ENCODE data around the gene YJU2.
"Not testable (repeated sequence)": the region's sequence is repeated elsewhere in the genome, so short reads cannot be mapped to it uniquely, and the experiment has no call there.

YJU2 gene

GRCh38 chr19:4237510-4237909, 9.4 kb upstream of the YJU2 start:
- not testable (repeated sequence) for H3K4me1 Mint-ChIP-seq (ENCODE audit: low read depth); H3K27me3 Mint-ChIP-seq

DNA sequence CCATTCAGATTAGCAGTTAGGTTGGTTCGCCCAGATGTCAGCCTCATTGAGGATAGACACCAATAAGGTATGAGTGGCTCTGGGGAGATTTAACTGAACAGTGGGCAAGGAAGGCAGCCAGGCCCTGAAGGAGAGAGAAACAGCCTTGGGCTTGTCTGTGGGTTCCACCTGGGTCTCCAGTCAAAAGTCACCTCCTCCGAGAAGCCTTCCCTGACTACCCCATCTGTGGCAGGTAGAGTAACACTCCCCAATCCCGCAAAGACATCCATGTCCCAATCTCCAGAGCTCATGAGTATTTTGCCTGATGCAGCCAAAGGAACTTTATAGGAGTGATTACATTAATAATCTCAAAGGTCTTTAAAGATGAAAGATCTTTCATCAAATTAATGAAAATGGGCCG, 8.0 kb upstream of the YJU2 start:
- peaks cover 5% of the 10 kb centered on the region for H3K9me3 Mint-ChIP-seq (ENCODE audit: low read depth)
- no peak overlapping the region for H3K27ac Mint-ChIP-seq
- H3K4me1 Mint-ChIP-seq (ENCODE audit: low read depth), result no peaks in the 10 kb centered on the region
- no peak overlapping the region for H3K4me3 Mint-ChIP-seq
- peaks cover 4% of the 10 kb centered on the region for H3K36me3 Mint-ChIP-seq
- H3K27me3 Mint-ChIP-seq, result peaks cover 2% of the 10 kb centered on the region

More at GRCh38 chr19:4237510-4237909, 9.4 kb upstream of the YJU2 start:
- not testable (repeated sequence) for H3K9me3 Mint-ChIP-seq (ENCODE audit: low read depth); H3K36me3 Mint-ChIP-seq; H3K27ac Mint-ChIP-seq; H3K4me3 Mint-ChIP-seq

GRCh38 chr19:4241824-4242430, 5.0 kb upstream of the YJU2 start:
- peaks cover 4% of the 10 kb centered on the region for H3K36me3 Mint-ChIP-seq
- no peak overlapping the region for H3K4me3 Mint-ChIP-seq
- peaks cover 2% of the 10 kb centered on the region for H3K27me3 Mint-ChIP-seq
- peaks cover 5% of the 10 kb centered on the region for H3K9me3 Mint-ChIP-seq (ENCODE audit: low read depth)
- no peak overlapping the region for H3K27ac Mint-ChIP-seq
- peaks cover 6% of the 10 kb centered on the region for H3K4me1 Mint-ChIP-seq (ENCODE audit: low read depth)

DNA sequence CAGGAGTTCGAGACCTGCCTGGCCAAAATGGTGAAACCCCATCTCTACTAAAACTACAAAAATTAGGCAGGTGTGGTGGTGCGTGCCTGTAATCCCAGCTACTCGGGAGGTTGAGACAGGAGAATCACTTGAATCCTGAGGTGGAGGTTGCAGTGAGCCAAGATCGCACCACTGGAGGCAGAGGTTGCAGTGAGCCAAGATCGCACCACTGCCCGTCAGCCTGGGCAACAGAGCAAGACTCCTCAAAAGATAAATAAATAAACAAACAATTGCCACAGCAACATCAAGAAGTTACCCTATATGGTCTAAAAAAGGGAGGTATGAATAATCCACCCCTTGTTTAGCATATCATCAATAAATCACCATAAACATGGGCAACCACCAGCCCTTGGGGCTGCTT, 942 bp upstream of the YJU2 start:
- H3K36me3 Mint-ChIP-seq, result peaks cover 11% of the 10 kb centered on the region
- not testable (repeated sequence) for H3K9me3 Mint-ChIP-seq (ENCODE audit: low read depth); H3K27me3 Mint-ChIP-seq
- H3K27ac Mint-ChIP-seq, result peak overlapping the region; percentile 97
- peaks cover 19% of the 10 kb centered on the region for H3K4me1 Mint-ChIP-seq (ENCODE audit: low read depth)
- peak overlapping the region; percentile 93 for H3K4me3 Mint-ChIP-seq

DNA sequence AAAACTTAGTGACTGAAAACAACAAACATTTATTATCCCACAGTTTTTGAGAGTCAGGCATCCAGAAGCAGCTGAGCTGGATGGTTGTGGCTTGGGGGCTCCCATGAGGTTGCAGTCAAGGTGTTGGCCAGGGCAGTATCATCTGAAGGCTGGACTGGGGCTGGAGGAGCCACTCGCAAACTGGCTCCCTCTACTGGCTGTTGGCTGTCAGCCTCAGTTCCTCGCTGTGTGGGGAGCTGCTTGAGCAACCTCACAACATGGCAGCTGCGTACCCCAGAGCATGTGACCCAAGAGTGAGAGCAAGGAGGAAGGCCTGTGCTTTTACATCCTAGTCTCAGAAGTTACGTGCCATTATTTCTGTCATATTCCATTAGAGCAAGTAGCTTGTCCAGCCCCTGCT, 9.7 kb downstream of the YJU2 start:
- no peaks in the 10 kb centered on the region for H3K9me3 Mint-ChIP-seq (ENCODE audit: low read depth)
- no peaks in the 10 kb centered on the region for H3K27me3 Mint-ChIP-seq
- peaks cover 13% of the 10 kb centered on the region for H3K36me3 Mint-ChIP-seq
- no peak overlapping the region for H3K27ac Mint-ChIP-seq
- peaks cover 2% of the 10 kb centered on the region for H3K4me1 Mint-ChIP-seq (ENCODE audit: low read depth)
- no peak overlapping the region for H3K4me3 Mint-ChIP-seq

DNA sequence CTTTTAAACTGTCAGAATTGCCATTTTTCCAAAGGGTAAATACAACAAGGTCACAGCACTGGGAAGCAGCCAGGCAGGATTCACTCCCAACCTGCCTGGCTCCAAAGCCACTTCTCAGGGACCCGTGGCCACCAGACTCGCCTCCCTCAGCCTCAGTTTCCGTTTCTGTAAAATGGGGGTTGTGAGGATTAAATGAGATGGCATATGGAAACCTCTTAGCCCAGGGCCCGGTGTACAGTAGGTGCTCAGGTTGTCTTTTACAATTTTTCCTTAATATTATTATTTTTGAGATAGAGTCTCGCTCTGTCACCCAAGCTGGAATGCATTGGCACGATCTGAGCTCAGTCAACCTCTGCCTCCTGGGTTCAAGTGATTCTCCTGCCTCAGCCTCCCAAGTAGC, 10.1 kb downstream of the YJU2 start:
- no peak overlapping the region for H3K4me3 Mint-ChIP-seq
- no peaks in the 10 kb centered on the region for H3K9me3 Mint-ChIP-seq (ENCODE audit: low read depth)
- H3K36me3 Mint-ChIP-seq, result peaks cover 13% of the 10 kb centered on the region
- peaks cover 2% of the 10 kb centered on the region for H3K4me1 Mint-ChIP-seq (ENCODE audit: low read depth)
- no peaks in the 10 kb centered on the region for H3K27me3 Mint-ChIP-seq
- H3K27ac Mint-ChIP-seq, result no peak overlapping the region

- H3K27ac Mint-ChIP-seq, result no peak overlapping the region
- H3K4me1 Mint-ChIP-seq (ENCODE audit: low read depth), result peaks cover 2% of the 10 kb centered on the region
- peaks cover 13% of the 10 kb centered on the region for H3K36me3 Mint-ChIP-seq
- no peaks in the 10 kb centered on the region for H3K9me3 Mint-ChIP-seq (ENCODE audit: low read depth)
- no peak overlapping the region for H3K4me3 Mint-ChIP-seq
- no peaks in the 10 kb centered on the region for H3K27me3 Mint-ChIP-seq
Measured at GRCh38 chr19:4258181-4258580, 11.3 kb downstream of the YJU2 start.

DNA sequence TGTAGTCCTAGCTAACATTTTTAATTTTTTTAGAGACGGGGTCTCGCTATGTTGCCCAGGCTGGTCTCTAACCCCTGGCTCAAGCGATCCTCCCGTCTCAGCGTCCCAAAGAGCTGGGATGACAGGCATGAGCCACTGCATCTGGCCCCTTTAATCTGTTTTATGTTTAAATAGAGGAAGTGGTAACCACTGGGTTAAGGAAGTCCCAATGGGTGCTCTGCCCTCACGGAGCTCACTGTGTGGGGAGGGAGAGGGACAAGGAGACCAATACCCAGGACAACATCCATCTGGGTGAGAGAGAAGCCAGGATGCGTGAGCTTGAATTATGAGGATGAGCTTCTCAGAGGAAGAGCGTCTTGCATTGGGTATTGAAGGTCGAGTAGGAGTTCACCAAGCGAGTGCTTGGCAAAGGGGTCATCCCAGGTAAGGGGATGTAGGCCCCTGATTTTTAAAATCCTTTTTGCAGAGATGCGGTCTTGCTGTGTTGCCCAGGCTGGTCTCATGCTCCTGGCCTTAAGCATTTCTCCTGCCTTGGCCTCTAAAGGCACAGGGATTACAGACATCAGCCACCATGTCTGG, 13.8 kb downstream of the YJU2 start:
- Mint-ChIP-seq H3K27ac (no peak overlapping the region), H3K4me3 (no peak overlapping the region), H3K9me3 (ENCODE audit: low read depth) (no peaks in the 10 kb centered on the region), H3K4me1 (ENCODE audit: low read depth) (peaks cover 13% of the 10 kb centered on the region), H3K27me3 (no peaks in the 10 kb centered on the region), H3K36me3 (peaks cover 8% of the 10 kb centered on the region)

- no peaks in the 10 kb centered on the region for H3K27me3 Mint-ChIP-seq
- H3K4me1 Mint-ChIP-seq (ENCODE audit: low read depth), result peaks cover 22% of the 10 kb centered on the region
- peaks cover 9% of the 10 kb centered on the region for H3K36me3 Mint-ChIP-seq
- H3K27ac Mint-ChIP-seq, result peak overlapping the region; percentile 83
- no peaks in the 10 kb centered on the region for H3K9me3 Mint-ChIP-seq (ENCODE audit: low read depth)
- peak overlapping the region; percentile 13 for H3K4me3 Mint-ChIP-seq
Measured at GRCh38 chr19:4264812-4265211, 17.9 kb downstream of the YJU2 start.

- Mint-ChIP-seq H3K4me1 (ENCODE audit: low read depth) (peaks cover 22% of the 10 kb centered on the region), H3K27ac (peak overlapping the region; percentile 70), H3K27me3 (no peaks in the 10 kb centered on the region), H3K4me3 (no peak overlapping the region), H3K36me3 (peaks cover 7% of the 10 kb centered on the region), H3K9me3 (ENCODE audit: low read depth) (no peaks in the 10 kb centered on the region)
Measured at GRCh38 chr19:4266253-4267000, 19.5 kb downstream of the YJU2 start.

GRCh38 chr19:4267101-4267900, 20.4 kb downstream of the YJU2 start:
- peaks cover 7% of the 10 kb centered on the region for H3K36me3 Mint-ChIP-seq
- peak overlapping the region; percentile 35 for H3K27ac Mint-ChIP-seq
- H3K4me1 Mint-ChIP-seq (ENCODE audit: low read depth), result peaks cover 22% of the 10 kb centered on the region
- H3K27me3 Mint-ChIP-seq, result no peaks in the 10 kb centered on the region
- H3K4me3 Mint-ChIP-seq, result no peak overlapping the region
- H3K9me3 Mint-ChIP-seq (ENCODE audit: low read depth), result no peaks in the 10 kb centered on the region

DNA sequence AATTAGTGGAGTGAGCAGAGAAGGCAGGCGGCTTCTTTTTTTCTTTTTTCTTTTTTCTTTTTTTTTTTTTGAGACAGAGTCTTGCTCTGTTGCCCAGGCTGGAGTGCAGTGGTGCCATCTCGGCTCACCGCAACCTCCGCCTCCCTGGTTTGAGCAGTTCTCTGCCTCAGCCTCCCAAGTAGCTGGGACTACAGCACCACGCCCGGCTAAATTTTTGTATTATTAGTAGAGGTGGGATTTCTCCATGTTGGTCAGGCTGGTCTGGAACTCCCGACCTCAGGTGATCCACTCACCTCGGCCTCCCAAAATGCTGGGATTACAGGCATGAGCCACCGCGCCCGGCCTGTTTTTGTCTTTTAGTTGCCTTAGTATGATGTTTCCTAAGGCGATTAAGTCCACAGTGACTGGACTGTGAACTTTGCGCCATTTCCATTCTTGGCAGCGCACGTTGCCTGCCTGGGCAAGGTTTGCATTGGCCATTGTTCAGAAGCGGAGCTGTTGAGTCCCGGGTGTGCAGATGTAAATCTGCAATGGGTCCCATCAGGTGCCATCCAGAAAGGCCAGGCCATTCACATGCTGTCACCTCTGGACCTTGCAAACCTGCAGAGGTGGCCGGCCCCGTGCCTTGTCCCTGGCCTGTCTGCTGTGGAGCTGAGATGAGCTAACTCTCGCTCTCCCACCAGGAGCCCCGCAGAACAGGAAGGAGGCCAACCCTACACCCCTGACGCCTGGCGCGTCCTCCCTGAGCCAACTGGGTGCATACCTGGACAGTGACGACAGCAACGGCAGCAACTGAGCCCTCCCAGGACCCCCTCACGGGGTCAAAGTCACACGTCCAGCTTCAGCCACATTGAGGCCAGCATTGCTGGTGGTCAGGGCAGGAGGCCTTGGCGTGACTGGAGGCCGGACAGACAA, 21.3 kb downstream of the YJU2 start:
- Mint-ChIP-seq H3K27me3 (no peaks in the 10 kb centered on the region), H3K9me3 (ENCODE audit: low read depth) (no peaks in the 10 kb centered on the region), H3K4me1 (ENCODE audit: low read depth) (peaks cover 22% of the 10 kb centered on the region), H3K27ac (no peak overlapping the region), H3K4me3 (no peak overlapping the region), H3K36me3 (peaks cover 7% of the 10 kb centered on the region)

DNA sequence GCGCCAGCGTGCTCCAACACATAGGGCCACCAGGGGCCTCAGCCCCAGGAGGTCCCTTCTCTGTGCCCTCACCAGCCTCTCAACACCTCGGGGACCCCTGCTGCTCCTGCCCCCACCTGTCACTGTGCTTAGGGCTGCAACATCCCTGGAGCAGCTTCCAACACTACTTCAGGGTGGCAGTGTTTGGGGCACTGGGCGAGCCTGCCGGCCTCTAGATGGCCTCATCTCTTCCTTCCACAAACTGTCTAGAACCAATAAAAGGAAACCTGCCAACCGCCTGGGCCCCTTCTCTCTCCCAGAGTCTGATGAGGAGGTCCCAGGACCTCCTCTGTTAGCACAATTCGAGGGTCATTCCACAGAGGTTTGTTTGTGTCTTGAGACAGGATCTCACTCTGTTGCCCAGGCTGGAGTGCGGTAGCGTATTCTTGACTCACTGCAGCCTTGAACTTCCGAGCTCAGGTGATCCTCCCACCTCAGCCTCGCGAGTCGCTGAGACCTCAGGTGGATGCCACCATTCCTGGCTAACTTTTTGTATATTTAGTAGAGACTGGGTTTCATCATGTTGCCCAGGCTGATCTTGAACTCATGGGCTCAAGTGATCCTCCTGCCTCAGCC, 22.0 kb downstream of the YJU2 start:
- H3K27ac Mint-ChIP-seq, result no peak overlapping the region
- peaks cover 7% of the 10 kb centered on the region for H3K36me3 Mint-ChIP-seq
- no peak overlapping the region for H3K4me3 Mint-ChIP-seq
- H3K27me3 Mint-ChIP-seq, result no peaks in the 10 kb centered on the region
- peaks cover 19% of the 10 kb centered on the region for H3K4me1 Mint-ChIP-seq (ENCODE audit: low read depth)
- no peaks in the 10 kb centered on the region for H3K9me3 Mint-ChIP-seq (ENCODE audit: low read depth)

DNA sequence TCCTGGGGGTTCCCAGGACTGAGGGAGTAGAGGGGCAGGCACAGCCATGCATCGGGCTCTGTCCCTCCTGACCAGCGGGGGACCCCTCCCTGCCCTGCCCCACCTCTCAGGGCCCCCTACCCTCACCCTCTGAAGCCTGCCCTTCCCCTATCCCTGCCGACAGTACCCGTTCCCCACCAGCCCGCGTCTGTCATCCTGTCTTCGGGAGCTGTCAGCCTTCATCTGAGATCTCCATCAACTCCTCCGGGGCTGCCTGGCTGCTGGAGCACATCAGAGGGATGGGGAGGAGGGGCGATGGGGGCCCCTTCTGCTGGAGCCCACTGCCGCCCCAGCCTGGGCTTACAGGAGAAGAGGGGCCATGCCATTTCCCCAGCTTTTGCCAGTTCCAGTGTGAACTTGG, 26.0 kb downstream of the YJU2 start:
- Mint-ChIP-seq H3K27ac (no peak overlapping the region), H3K36me3 (no peaks in the 10 kb centered on the region), H3K27me3 (no peaks in the 10 kb centered on the region), H3K4me1 (ENCODE audit: low read depth) (peaks cover 2% of the 10 kb centered on the region), H3K9me3 (ENCODE audit: low read depth) (no peaks in the 10 kb centered on the region), H3K4me3 (no peak overlapping the region)
